ENCODE measurements around the gene HMGN1.
"Not testable (repeated sequence)": the region's sequence is repeated elsewhere in the genome, so short reads cannot be mapped to it uniquely, and the experiment has no call there.

HMGN1 gene

GRCh38 chr21:39379986-39380891 is 31.4 kb upstream of the HMGN1 start:
- peak overlapping the region; percentile 87 for H3K4me3 ChIP-seq (ENCODE audit: control insufficient read depth, low read depth, low read length)
- peak; percentile 96 for DNase-seq (ENCODE audit: low read depth)
- TF ChIP-seq CTCF (conservative IDR thresholded peaks at IDR 0.05; ENCODE audit: control insufficient read depth, insufficient read depth, low read depth, low read length), result no peak

DNA sequence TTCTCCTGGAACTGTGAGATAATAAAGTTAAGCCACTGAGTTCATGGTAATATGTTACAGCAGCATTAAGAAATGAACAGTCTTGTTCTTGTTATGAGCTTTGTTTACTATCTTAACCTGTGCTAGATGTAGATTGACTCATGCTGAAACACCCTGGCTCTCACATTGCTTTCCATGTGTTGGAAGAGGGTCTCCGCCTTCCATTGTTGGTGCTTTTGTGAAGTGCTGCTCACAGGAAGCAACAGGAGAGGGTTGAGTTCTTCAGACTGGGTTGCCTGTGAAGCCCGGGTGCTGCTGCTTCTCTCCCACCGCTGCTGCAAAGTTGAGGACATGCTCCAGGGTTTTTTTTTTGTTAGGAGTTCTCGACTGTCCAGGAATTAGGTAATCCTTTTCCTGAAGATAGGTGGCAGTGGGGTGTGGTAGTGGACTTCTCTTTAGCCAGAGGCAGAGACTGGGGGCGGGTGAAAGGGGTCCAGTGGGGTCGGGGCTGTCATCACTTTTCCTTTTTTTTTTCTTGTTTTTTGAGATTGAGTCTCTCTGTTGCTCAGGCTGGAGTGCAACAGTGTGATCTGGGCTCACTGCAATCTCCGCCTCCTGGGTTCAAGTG is 28.7 kb upstream of the HMGN1 start:
- no peak for TF ChIP-seq CTCF (conservative IDR thresholded peaks at IDR 0.05; ENCODE audit: control insufficient read depth, insufficient read depth, low read depth, low read length)
- DNase-seq (ENCODE audit: low read depth), result no peak
- H3K4me3 ChIP-seq (ENCODE audit: control insufficient read depth, low read depth, low read length), result no peak overlapping the region

DNA sequence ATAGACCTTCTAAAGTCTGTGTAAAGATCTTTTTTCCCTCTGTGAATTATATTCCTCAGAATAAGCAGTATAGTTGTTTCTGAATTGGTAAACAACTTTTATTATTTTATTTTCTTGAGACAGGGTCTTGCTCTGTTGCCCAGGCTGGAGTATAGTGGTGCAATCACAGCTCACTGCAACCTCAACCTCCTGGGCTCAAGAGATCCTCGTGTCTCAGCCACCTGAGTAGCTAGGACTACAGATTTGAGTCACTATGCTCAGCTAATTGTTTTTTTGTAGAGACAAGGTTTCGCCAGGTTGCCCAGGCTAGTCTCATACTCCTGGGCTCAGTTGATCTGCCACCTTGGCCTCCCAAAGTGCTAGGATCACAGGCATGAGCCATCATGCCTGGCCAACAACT is 26.6 kb upstream of the HMGN1 start:
- no peak for TF ChIP-seq CTCF (conservative IDR thresholded peaks at IDR 0.05; ENCODE audit: control insufficient read depth, insufficient read depth, low read depth, low read length)
- DNase-seq (ENCODE audit: low read depth), result no peak
- no peak overlapping the region for H3K4me3 ChIP-seq (ENCODE audit: control insufficient read depth, low read depth, low read length)

- H3K4me3 ChIP-seq (ENCODE audit: control insufficient read depth, low read depth, low read length), result no peak overlapping the region
- DNase-seq (ENCODE audit: low read depth), result no peak
- no peak for TF ChIP-seq CTCF (conservative IDR thresholded peaks at IDR 0.05; ENCODE audit: control insufficient read depth, insufficient read depth, low read depth, low read length)
Measured at GRCh38 chr21:39374046-39374445, 25.2 kb upstream of the HMGN1 start.

- no peak overlapping the region for H3K4me3 ChIP-seq (ENCODE audit: control insufficient read depth, low read depth, low read length)
- peak; percentile 49 for DNase-seq (ENCODE audit: low read depth)
- TF ChIP-seq CTCF (conservative IDR thresholded peaks at IDR 0.05; ENCODE audit: control insufficient read depth, insufficient read depth, low read depth, low read length), result peak; percentile 40
Measured at GRCh38 chr21:39373634-39374033, 24.7 kb upstream of the HMGN1 start.

GRCh38 chr21:39369896-39370288 is 21.0 kb upstream of the HMGN1 start:
- H3K4me3 ChIP-seq (ENCODE audit: control insufficient read depth, low read depth, low read length), result not testable (repeated sequence)

GRCh38 chr21:39367783-39368182 is 18.9 kb upstream of the HMGN1 start:
- TF ChIP-seq CTCF (conservative IDR thresholded peaks at IDR 0.05; ENCODE audit: control insufficient read depth, insufficient read depth, low read depth, low read length), result no peak

More at GRCh38 chr21:39369896-39370288, 21.0 kb upstream of the HMGN1 start:
- DNase-seq (ENCODE audit: low read depth), result not testable (repeated sequence)

More at GRCh38 chr21:39367783-39368182, 18.9 kb upstream of the HMGN1 start:
- H3K4me3 ChIP-seq (ENCODE audit: control insufficient read depth, low read depth, low read length), result no peak overlapping the region
- no peak for DNase-seq (ENCODE audit: low read depth)

Data from fibroblast of mammary gland (primary cell).